GM21390 (cell line): Measurements from ENCODE around the gene LSP1.

ENCODE experiments used
- ATAC-seq: cut with Tn5 transposase; IDR thresholded peaks from one replicate; pipeline ENCODE4 v1.9.1; 2021; ENCODE audit not compliant: unreplicated experiment

LSP1 gene

GRCh38 chr11:1847006-1847735, 5.7 kb upstream of the LSP1 start:
- ATAC-seq, result no peak

GRCh38 chr11:1847926-1848639, 4.8 kb upstream of the LSP1 start:
- no peak for ATAC-seq

- ATAC-seq, result no peak
Observed at GRCh38 chr11:1848640-1849430, 4.0 kb upstream of the LSP1 start.

GRCh38 chr11:1851468-1852180, 1.3 kb upstream of the LSP1 start:
- ATAC-seq, result no peak

- peak; percentile 1 for ATAC-seq
Observed at GRCh38 chr11:1852271-1852876, 510 bp upstream of the LSP1 start.

- ATAC-seq, result no peak
Observed at GRCh38 chr11:1853376-1854131, 670 bp downstream of the LSP1 start.

- ATAC-seq, result peak; percentile 20
Observed at GRCh38 chr11:1854132-1854948, 1.5 kb downstream of the LSP1 start.

GRCh38 chr11:1854949-1855885, 2.3 kb downstream of the LSP1 start:
- ATAC-seq, result peak; percentile 36

GRCh38 chr11:1855886-1856265, 3.0 kb downstream of the LSP1 start:
- ATAC-seq, result no peak

GRCh38 chr11:1856306-1857005, 3.6 kb downstream of the LSP1 start:
- no peak for ATAC-seq

- ATAC-seq, result no peak
Observed at GRCh38 chr11:1857064-1857463, 4.2 kb downstream of the LSP1 start.

GRCh38 chr11:1858154-1858553, 5.3 kb downstream of the LSP1 start:
- ATAC-seq, result no peak

GRCh38 chr11:1858576-1858975, 5.7 kb downstream of the LSP1 start:
- ATAC-seq, result no peak

GRCh38 chr11:1859004-1859403, 6.1 kb downstream of the LSP1 start:
- ATAC-seq, result no peak

- ATAC-seq, result no peak
Observed at GRCh38 chr11:1860108-1860507, 7.2 kb downstream of the LSP1 start.

- ATAC-seq, result no peak
Observed at GRCh38 chr11:1861435-1862411, 8.8 kb downstream of the LSP1 start.
